IPS-11a (cell line): Measurements from ENCODE around the gene UIMC1.
"Not testable (repeated sequence)": the region's sequence is repeated elsewhere in the genome, so short reads cannot be mapped to it uniquely, and the experiment has no call there.

Experiments
- H3K4me3 ChIP-seq: one replicate; pipeline ENCODE4 v1.5.1; 2013; ENCODE audit warnings: low read depth, low read length, control low read depth

Gene UIMC1

DNA sequence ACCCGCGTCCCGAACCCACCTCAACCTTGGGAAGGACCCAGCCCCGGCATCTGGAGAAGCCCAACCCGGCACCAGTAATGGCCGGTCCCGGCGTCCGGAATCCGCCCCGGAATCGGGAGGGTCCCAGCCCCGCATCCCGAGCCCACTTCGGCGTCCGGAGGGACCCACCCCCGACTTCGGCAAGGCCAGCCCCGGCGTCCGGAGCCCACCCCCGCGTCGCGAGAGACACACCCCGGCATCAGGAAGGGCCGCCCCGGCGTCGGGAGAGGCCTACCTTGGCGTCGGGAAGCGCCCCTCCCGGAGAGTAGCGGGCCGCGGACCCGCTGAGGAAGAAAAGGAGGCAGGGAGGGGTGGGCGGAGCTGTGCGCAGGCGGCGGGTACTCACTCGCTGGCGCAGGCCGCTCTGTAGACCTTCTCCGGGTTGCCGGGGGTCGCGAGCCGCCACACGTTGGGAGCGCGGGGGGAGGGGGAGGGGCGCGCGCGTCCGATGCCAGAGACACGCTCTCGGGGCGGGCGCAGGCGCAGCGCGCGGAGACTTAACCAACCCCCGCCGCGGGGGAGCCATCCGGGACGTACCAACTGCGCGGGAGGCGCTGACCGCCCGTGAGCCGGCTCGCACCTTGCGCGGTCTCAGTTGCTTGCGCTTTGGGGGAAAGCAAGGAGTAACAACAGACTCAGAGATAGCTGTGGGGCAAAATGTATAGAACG is at the start of gene UIMC1:
Gene UIMC1, minus strand, starts transcription at position 515 of the 708 bp plus-strand sequence. CDS start 24,164 bp downstream, outside the sequence.
- H3K4me3 ChIP-seq: peak within 1 kb of the TSS; percentile 88

DNA sequence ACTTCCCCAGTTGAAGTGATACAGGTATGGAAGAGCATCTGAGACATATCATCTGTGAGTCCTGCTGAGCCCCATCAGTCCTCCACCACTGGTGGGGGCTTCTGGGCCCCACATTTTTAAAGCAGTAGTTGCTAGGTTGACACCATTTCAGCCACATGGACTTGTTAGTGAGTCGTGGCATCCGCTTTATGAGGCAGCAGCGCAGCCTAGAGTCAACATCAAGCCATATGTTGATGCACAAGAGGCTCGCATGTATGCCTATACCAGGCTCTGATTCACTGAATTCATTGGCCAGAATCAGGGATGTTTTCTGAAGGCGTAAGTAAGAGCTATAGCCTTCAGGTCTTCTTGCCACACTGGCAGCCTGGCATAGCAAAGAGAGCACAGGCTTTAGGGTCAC is 42.7 kb upstream of the UIMC1 start:
- H3K4me3 ChIP-seq: no peak overlapping the region

DNA sequence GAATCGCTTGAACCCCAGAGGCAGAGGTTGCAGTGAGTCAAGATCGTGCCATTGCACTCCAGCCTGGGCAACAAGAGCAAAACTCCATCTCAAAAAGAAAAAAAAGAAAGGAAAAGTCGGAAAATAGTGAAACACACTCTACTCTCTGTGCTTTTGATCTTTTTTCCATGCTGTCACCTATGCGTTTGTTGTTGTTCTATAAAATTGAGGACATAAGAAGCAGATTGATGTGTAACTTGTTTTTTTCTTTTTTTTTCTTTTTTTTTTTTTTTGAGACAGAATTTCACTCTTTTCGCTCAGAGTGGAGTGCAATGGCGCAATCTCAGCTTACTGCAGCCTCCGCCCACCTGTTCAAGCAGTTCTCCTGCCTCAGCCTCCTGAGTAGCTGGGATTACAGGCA is 42.0 kb upstream of the UIMC1 start:
- not testable (repeated sequence) for H3K4me3 ChIP-seq

- no peak overlapping the region for H3K4me3 ChIP-seq
Observed at GRCh38 chr5:177045631-177046030, 39.1 kb upstream of the UIMC1 start.

DNA sequence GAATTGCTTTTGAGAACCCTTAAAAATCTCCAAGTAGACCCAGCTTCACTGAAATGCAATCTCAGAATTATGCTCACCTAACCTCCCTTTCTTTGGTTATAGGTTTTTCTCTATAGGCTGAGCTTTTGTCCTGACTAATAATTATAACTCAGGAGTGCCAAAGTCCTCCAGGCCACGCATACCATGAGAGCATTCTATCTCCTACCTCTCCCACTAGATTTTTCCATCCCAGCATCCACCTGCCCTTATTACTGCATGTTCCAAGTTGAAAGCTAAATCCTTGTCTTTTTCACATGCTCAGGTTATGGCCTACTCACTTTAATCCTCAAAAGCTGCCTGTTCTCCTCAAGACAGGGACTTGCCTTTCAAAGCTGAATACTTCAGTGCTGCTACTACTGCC is 38.1 kb upstream of the UIMC1 start:
- H3K4me3 ChIP-seq: no peak overlapping the region

- H3K4me3 ChIP-seq: no peak overlapping the region
Observed at GRCh38 chr5:177043958-177044357, 37.4 kb upstream of the UIMC1 start.

DNA sequence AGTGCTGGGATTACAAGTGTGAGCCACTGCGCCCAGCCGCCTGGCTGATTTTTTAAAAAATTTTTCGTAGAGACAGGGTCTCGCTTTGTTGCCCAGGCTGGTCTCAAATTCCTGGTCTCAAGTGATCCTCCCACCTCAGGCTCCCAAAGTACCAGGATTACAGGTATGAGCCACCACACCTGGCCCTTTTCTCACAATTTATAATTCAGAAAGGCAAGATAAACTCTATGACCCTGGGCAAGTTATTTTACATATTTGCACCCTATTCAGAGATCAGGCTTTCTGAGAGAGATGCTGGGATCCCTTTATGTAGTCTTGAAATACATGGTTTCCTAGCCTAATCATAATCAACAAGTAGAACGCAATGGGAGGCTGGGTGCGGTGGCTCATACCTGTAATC is 36.5 kb upstream of the UIMC1 start:
- H3K4me3 ChIP-seq: no peak overlapping the region

DNA sequence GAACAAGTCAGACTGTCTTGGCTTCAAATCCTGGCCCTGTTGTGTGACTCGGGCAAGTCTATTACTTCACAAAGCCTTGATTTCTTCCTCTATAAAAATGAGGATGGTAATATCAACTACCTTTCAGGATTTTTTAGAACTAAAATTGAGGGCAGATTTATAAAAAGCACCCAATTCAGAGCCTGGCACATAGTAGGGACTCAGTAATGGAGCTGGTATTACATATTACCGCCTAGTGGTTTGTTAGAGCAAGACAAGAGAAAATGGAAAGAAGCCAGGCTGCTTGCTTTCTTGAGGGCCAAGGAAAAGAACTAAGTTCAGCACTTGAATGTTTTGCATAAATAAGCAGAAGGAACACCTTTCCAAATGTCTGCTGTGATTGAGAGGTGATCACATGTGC is 35.4 kb upstream of the UIMC1 start:
- H3K4me3 ChIP-seq: no peak overlapping the region

GRCh38 chr5:177040814-177041420 is 34.3 kb upstream of the UIMC1 start:
- H3K4me3 ChIP-seq: no peak overlapping the region

DNA sequence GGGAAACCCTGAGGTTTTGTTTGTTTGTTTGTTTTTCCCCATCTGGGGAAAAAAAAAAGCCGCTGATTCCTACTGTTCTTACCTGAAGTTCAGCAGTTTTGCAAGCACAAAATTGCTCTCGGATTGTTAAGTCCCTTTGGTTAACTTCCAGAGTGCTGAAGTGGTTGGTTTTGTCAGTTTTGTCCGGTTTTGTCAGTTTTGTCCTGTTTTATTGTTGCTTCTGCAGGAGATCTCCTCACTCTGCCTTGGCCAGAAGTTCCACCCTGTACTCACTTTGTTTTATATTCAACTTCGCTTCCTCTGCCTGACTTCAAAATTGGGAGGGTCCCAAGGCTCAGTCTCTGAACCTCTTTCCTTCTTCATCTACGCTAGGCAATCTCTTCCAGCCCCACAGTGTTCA is 30.3 kb upstream of the UIMC1 start:
- no peak overlapping the region for H3K4me3 ChIP-seq

- no peak overlapping the region for H3K4me3 ChIP-seq
Observed at GRCh38 chr5:177036443-177036842, 29.9 kb upstream of the UIMC1 start.

- no peak overlapping the region for H3K4me3 ChIP-seq
Observed at GRCh38 chr5:177035976-177036375, 29.4 kb upstream of the UIMC1 start.

- no peak overlapping the region for H3K4me3 ChIP-seq
Observed at GRCh38 chr5:177029498-177029897, 22.9 kb upstream of the UIMC1 start.

GRCh38 chr5:177027665-177028064 is 21.1 kb upstream of the UIMC1 start:
- no peak overlapping the region for H3K4me3 ChIP-seq

- H3K4me3 ChIP-seq: no peak overlapping the region
Observed at GRCh38 chr5:177025101-177025601, 18.6 kb upstream of the UIMC1 start.

GRCh38 chr5:177024559-177024958 is 18.0 kb upstream of the UIMC1 start:
- no peak overlapping the region for H3K4me3 ChIP-seq

GRCh38 chr5:177023303-177023664 is 16.7 kb upstream of the UIMC1 start:
- peak overlapping the region; percentile 62 for H3K4me3 ChIP-seq

- peak within 1 kb of the TSS; percentile 62 for H3K4me3 ChIP-seq
Observed at GRCh38 chr5:177022386-177023302, 16.1 kb upstream of the UIMC1 start, which contains the start of gene ZNF346. TSS of gene ZNF346 (plus strand) at chr5:177022696. CDS start at chr5:177022739, 43 bp downstream.

DNA sequence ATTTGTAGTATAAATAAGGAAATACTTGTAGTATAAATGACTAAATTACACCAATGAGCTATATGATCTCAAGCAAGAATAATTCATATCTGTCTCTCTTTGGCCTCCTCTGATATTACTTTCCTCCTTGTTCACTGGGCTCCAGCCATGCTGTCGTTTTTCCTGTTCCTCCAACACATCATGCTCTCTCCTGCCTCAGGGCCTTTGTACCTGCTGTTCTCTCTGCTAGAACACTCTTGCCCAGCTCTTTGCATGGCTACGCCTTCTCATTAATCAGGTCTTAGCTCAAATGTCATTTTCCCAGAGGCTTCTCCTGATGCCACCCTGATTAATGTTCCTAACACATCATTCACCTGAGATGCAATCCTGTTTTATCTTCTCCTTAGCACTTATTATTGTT is 13.5 kb upstream of the UIMC1 start:
- no peak overlapping the region for H3K4me3 ChIP-seq

DNA sequence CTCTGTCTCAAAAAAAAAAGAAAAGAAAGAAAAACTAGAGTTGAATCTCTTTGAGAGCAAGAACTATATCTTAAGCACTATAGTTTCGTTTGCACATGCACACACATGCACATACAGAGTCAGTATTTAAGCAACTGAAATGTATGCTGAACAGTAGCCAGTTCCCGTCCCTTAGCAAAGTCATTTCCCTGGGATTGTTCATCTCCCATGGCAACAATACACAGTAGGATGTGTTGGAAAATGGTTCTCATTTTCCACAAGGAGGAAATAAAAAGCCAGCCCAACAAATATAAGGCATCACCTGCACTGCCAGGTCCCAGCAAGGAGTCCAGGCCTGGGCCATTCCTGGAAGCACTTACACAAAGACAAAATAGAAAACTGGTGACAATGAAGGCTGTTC is 11.8 kb upstream of the UIMC1 start:
- H3K4me3 ChIP-seq: no peak overlapping the region

DNA sequence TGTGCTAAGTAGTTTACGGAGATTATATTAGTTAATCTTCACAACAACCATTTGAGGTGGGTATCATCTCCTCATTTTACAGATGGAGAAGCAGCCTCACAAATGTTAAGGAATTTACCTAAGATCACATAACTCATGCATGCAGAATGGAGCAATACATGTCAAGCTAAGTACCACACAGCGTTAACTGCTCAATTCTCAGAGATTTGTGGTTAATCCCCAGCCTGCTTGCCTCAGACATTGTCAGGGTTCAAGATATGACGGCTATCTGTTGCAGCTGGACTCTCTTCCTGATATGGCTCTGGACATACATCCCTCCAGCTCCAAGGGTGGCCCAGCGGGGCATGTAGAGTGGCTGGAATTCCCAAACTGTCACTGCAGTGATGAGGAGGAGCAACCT is 8.6 kb upstream of the UIMC1 start:
- H3K4me3 ChIP-seq: no peak overlapping the region
